Lower leg skin (tissue), 3 donors: ENCODE data around the gene CELF2.

Experiments
- CTCF ChIP-seq, 3 donors: fragments of 450-650 bp; IDR thresholded peaks; one replicate each; pipeline ENCODE4 v1.5.1; 2016; ENCODE audit warnings: antibody characterized with exemption in 3 of 3, mild to moderate bottlenecking in 3 of 3, moderate library complexity in 2 of 3
- POLR2A ChIP-seq, 2 donors: fragments of 450-650 bp; IDR thresholded peaks; one replicate each; pipeline ENCODE4 v1.6.1; 2016 to 2017; ENCODE audit warnings: antibody characterized with exemption in 2 of 2, mild to moderate bottlenecking in 1 of 2, moderate library complexity in 1 of 2

GRCh38 chr10:11260170-11260569 lies 242.5 kb downstream of the CELF2 start:
- TF ChIP-seq CTCF (IDR thresholded peaks at IDR 0.05): no peak
- TF ChIP-seq POLR2A (IDR thresholded peaks at IDR 0.05): no peak
